ENCODE data around the gene SPEM2.
A peak's percentile ranks its signal among the peaks of the same experiment; 100 is the strongest.

Gene SPEM2

DNA sequence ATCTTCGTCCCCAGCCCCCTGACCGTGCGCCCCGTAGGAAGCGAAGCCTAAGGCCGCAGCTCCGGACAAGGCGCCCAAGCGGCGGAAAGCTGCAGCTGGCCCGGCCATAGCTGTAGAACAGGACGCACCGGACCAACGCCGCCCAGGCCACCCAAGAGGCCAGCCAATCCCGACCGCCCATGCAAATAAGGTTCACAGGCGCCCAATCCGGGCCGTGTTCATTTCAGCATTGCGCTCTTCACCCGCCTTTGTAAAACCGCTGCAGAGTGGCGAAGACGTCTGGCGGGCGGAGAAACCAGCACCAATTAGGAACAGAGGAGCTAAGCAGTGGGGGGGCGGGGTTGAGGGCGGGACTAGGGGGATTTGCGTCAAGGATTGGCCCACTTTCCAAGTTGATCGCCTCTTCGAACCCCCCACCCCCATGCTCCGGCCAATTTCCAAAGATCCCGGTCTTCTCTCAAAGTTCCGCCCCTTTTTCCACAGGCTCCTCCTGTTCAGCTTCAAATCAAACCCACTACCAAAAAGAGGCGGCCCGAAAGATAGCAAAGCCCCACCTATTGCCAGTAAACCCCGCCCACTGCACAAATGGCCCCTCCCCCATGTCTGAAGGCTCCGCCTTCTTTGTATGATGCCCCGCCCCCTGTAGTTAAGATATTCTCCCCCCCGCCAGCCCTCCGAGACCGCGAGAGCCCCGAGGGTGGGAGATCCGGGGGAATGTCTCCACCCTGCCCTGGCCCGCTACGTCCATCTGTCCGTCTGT is 21.3 kb upstream of the SPEM2 start, which contains the start of gene TMEM256:
Gene TMEM256, minus strand, starts transcription at position 121 of the 760 bp plus-strand sequence. Its CDS starts 13 bp downstream, at position 108.
- DNase-seq: peak; percentile 81

DNA sequence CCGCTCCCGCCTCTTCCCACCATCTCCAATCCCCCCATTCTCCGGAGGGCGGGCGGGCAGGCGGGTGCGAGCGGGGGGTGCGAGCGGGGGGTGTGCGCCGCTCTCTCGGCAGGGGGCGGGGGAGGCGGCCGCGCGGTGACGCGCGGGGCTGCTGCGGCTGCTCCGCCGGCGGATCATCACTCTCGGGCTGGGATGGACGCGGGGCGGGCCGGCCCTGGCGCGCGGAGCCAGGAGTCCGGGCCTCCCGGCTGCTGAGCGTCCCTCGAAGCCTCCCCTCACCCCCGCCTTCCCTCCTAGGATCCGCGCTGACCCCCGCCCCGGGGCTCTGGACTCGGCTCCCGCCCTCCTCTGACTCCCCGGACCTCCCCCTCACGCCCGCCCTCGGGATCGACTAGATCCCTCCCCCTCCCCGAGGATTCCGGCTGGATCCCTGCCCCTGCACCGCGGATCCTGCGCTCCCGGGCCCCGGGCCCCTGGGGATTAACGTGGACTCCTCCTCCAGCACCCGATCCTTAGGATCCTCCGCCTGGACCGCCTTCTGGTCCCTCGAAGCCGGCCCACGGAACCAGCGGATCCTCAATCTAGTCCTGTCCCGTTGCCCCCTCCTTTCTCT is 20.6 kb upstream of the SPEM2 start:
- no peak for DNase-seq

DNA sequence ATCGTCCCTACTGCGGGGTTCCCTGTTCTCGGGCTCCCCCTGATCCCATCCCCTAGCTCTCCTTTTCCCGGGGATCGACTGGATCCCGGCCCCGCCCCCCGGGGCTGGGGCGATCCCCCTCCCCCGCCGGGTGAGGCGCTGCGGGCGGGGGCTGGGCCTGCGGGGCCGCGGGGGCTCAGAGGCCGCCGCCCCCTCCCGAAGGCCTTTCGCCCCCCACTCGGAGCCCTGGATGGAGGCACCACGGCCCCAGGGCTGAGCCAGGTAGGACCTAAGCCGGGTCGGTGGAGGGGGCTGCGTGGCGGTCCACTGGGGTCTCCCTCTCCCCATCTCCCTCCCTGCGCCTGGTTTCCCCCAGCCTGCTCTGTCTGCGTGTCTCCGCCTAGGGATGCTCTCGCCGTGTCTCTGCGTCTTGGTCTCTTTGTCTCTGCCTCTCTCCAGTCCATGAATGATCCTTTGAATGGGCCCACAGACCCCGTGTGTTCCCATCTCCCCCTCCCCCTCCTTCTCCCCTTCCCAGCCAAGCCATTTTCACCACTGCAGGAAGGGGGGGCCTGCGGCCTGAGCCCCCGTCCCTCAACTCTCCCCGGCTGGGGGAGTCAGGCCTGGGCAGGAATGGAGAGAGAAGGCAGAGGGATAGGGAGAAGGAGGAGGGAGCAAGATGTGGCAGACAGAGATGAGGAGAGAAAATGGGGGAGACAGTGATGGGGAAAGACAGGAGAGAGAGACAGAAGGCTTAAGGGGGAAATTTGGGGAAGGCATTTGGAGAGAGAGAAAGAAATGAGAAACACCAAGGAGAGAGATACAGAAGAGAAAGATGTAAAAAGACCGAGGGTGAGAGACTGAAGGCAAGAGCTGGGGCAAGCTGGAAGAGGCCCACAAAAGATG is 19.8 kb upstream of the SPEM2 start:
- no peak for DNase-seq

DNA sequence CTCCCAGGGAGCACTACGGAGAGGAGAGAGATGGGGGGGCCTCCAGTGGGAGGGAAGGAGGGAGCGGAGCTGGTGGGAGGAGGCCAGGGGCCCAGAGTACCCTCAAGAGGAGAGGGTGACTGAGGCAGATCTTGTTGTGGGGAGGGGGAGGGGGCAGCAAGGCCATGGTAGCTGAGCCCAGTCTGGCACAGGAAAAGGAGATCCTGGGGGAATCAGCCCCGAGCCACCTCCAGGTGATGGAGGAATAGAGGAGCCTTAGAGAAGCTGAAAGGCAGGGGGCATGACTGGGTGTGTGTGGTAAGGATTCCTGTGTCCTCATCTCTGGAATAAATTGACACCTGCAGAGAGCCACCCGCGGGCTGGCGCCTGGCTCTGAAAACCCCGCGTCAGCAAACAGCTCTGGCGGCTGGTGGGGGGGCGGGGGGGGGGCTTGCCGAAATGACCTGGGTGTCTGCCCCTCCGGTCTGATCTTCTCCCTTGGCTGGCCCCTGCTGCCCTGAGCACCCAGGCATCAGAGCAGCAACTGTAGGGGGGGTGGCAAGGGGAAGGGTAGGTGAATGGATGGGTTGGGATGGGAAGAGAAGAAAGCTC is 19.1 kb upstream of the SPEM2 start:
- DNase-seq: no peak

DNA sequence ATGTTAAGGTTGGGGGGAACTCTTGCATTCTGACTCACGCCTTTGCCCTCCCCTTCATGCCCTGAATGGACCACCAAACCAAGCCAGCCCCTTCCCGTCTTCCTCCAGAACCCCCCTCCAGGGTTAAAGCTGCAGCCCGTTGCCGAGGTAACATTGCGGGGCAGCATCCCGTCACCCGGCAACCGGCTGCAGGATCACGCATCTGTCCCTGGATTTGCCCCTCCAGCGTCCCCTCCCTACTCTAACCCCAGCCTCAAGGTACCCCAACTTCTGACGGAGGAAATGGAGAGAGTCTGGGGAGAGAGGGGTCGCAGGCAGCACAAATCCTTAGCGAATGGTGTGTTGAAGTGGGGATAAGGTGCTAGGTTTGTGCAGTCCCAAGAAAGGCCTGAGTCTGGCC is 18.3 kb upstream of the SPEM2 start:
- no peak for DNase-seq

DNA sequence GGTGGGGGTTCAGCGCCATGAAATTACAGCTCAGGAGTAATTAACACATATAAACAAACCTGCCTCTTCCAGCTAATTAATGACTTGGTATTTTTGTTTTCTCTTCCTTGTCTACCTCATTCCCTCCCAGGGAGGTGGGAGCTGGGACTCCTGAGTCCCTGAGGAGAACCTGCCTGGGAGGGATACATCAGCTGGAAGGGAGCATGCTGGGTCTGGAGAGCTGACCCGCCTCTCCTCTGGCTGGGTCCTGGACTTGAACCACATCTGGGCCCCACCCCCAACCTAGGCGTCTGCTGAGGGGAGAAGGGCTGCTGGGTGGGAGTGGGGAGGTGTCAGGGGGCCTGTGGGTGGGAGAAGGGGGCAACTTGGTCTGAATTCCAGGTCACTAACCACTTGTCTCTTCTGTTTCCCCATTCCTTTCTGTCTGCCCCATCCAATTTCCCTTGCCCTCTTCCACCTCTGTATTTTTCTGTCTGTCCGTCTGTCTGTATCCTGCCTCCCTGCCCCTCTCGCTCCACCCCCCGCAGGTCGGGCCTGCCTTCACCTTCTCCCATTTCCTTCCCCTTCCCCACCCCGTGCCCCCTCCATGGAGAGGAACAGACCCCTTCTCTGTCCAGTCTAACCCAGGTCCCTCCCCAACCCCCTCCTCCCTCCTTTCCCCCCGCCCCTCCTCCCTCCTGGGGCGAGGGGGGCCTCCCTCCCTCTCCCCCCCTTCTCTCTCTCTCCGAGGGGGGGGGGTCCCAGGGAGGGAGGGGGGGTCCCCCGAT is 17.7 kb upstream of the SPEM2 start, which contains the start of gene NLGN2:
Gene NLGN2, plus strand, starts transcription at position 361 of the 767 bp plus-strand sequence. CDS start 411 bp downstream, outside the sequence.
- no peak for DNase-seq

DNA sequence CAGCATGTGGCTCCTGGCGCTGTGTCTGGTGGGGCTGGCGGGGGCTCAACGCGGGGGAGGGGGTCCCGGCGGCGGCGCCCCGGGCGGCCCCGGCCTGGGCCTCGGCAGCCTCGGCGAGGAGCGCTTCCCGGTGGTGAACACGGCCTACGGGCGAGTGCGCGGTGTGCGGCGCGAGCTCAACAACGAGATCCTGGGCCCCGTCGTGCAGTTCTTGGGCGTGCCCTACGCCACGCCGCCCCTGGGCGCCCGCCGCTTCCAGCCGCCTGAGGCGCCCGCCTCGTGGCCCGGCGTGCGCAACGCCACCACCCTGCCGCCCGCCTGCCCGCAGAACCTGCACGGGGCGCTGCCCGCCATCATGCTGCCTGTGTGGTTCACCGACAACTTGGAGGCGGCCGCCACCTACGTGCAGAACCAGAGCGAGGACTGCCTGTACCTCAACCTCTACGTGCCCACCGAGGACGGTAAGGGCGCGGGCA is 17.1 kb upstream of the SPEM2 start:
- no peak for DNase-seq

DNA sequence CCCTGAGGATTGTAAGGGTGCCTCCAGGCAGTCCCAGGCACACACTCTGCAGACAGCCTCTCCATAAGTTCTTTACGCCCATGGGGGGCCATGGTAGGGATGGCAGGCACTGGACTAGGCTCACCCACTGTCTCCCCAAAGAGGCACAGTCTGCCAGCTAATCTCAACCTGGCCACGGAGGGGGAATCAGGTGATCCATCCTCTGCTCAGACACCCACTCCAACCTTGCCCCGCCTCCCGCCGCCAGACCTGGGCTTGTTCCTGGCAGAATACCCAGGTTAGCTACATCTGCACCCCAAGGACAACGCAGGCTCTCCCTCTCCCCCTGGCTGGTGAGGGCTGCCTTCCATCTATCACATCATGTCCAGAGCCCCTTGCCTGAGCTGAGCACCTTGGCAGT is 16.6 kb upstream of the SPEM2 start:
- DNase-seq: no peak

DNA sequence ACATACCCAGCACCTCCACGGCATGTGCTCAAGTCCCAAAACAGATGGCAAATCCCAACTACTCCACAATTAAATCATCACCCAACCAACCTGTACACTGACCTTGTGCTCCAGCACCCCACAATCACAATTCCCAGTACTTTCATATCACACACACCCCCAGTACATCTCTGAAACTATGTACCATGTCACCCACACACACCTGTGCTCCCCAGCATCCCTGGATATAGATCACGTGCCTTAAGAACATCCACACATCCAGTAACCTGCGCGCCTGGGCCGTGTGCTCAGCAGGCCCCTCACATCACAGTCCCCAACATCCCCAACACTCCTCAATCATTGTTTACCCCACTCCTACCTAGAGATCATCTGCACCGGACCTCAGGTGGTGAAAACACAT is 15.7 kb upstream of the SPEM2 start:
- DNase-seq: no peak

DNA sequence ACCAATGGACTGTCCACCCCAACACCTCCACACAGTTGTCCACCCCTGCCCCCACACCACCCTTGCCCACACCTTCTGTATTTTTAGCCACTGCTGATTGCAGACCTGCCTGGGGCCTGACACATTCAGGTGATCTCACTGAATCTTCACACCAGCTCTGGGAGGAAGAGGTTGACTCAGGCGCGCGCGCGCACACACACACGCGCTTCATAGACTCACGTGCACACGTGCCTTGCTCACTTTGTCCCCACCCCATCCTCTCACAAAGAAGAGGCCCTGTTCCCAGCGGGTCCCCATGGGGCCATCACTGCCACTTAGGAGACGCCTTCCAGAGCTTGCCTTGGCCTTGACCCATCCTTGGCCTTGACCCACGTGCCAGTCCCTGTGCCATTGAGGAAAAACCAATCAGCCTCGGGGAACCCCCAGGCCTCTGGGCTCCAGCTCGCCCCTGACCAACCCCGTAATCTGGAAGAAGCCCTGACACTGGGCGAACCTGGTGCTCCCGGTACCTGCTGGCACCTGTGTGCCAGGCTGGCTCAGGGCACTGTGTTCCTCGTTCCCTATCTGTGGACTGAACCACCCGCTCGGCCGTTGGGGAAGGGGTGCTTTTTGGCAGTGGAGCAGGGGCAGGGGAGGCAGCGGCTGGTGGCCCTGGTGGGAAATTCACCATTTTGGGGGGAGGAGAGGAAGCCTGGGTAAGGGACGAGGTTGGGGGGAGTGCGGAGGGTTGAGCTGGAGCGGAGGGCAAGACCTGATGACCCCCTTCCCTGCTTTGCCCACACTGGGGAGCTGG is 14.6 kb upstream of the SPEM2 start:
- DNase-seq: peak; percentile 15

DNA sequence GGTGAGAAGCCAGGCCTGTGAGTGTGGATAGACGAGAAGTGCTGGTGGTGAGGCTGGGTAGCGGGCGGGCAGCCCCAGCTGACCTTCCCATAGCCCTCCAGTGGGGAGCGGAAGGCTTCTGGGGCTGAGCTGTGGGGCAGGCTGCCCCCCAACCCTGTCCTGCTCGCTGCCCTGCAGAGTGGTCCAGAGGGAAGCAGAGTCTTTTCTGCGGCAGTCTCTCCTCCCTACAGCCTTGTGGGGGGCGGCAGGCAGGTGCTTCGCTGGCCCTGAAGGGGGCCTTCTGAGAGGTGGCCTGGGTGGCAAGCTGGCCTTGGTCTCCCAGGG is 14.0 kb upstream of the SPEM2 start:
- DNase-seq: no peak

DNA sequence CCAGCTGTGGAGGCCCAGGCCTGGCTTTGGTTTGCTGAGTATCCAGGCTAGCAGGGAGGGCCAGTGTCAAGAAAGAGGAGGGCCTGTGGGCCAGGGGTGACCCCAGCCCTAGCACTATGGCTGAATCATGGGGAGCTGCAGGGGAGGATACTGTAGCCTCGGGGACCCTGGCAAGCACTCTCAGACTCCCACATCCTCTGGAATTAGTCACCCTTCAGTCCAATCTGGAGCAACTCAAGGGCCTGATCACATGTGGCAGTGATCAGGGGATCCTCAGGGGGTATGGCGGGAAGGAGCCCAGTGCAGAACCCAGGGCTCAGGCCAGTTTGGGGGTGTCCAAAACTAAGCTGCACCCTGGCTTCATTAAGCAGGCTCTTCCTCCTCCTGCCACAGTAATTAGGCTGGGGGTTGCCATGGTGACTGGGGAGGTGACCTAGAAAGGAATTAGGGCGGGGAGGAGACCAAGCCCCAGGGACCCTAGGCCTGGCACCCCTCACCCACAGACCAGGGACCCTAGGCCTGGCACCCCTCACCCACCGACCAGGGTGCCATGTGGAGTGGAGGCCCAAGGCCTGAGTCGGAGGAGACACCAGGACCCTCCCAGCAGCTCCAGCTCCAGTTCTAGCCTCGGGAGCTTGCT is 11.9 kb upstream of the SPEM2 start:
- DNase-seq: no peak

DNA sequence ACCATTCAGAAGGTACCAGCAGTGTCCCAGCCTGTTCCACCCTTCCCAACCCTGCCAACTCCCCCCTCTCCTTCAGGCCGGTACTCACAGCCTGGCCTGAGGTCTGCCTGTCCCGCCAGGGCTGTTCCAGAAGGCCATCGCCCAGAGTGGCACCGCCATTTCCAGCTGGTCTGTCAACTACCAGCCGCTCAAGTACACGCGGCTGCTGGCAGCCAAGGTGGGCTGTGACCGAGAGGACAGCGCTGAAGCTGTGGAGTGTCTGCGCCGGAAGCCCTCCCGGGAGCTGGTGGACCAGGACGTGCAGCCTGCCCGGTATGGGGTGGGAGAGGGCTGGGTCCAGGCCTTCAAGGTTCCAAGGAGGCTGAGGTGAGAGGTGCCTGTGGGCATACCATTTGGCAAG is 10.6 kb upstream of the SPEM2 start:
- no peak for DNase-seq

DNA sequence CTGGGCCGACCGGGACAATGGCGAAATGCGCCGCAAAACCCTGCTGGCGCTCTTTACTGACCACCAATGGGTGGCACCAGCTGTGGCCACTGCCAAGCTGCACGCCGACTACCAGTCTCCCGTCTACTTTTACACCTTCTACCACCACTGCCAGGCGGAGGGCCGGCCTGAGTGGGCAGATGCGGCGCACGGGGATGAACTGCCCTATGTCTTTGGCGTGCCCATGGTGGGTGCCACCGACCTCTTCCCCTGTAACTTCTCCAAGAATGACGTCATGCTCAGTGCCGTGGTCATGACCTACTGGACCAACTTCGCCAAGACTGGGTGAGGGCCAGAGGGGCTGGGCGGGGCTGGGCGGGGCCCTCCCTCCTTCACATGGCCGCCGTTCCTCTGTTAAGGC is 9.6 kb upstream of the SPEM2 start:
- no peak for DNase-seq

DNA sequence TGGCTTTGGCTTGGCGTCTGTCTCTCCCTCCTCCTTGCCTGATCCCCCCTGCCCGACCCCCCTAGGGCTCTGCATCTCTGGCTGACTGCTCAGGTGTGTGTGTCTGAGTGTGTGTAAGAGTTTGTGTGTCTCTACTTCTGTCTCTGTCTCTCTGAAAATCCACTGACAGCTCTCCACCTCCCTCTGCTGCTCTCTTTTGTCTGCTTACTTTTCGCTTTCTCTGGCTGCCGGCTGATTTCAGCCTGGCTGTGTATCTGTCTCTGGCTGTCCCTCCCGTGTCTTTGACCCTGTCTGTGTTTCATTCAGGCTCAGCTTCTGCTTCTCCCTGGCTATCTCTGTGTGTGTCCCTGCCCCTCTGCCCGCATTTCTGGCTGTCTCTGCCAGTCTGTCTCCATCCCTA is 9.1 kb upstream of the SPEM2 start:
- no peak for DNase-seq

DNA sequence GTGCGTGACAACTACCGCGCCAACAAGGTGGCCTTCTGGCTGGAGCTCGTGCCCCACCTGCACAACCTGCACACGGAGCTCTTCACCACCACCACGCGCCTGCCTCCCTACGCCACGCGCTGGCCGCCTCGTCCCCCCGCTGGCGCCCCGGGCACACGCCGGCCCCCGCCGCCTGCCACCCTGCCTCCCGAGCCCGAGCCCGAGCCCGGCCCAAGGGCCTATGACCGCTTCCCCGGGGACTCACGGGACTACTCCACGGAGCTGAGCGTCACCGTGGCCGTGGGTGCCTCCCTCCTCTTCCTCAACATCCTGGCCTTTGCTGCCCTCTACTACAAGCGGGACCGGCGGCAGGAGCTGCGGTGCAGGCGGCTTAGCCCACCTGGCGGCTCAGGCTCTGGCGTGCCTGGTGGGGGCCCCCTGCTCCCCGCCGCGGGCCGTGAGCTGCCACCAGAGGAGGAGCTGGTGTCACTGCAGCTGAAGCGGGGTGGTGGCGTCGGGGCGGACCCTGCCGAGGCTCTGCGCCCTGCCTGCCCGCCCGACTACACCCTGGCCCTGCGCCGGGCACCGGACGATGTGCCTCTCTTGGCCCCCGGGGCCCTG is 8.3 kb upstream of the SPEM2 start:
- DNase-seq: no peak

DNA sequence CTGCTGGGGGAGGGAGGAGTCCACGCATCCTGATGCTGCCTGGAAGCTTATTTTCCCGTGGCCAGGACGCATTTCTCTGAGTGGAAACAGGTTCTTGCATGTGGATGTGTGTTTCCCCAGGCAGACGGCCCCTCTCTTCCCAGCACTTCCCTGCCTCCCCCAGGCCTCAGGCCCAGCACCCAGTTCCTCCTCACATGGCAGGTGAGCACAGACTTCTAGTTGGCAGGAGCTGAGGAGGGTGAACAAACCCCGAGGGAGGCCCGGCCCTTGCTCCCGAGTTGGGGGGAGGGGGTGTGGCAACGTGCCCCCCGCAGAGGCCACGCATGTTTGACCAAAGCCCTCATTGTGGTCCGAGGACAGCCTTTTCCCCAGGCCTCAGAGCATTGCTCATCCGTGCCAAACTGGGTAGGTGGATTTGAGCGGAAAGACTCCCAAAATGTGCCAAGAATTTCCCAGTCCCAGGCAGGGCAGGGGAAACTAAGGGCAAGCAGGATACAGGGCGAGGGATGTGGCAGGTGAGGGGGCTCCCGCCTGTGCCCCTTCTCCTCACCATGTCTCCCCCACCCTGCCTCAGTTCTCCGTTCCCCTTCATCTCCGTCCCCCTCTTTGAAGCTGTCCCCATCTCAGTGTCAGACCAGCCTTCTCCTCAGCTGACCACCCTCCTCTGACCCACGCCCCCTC is 6.8 kb upstream of the SPEM2 start:
- DNase-seq: no peak

DNA sequence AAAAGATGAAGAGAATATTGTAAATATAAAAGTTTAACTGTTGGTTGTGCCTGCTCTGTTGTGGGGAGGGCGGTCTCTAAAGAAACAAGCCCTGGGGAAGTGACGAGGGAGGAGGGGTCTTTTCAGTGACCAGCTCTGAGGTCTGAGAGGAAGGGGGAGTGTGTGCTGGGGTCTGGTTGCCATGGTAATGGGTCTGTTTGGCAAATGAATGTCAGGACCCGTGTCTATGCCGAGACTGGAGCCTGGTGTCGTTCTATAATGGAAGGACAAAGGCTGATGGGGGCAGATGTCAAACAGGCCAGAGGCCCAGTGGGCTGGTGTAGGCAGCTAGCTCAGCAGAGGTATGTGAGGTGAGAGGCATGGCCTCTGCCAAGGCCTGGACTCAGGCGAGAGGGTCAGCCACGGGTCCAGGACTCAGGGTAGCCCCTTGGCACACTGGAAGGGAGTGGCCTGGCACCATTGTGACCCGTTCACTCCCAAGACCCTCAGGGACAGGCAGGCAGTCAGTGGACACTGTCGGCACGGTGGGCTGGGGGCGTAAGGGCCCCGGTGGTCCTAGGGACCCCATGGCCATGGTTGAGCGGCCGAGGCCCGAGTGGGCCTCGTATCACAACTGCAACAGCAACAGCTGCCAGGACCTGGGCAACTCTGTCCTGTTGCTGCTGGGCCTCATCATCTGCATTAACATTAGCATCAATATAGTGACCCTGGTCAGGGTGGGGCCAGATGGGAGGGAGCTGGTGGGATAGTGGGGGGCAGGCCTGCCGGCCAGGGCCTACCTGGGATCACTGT is 5.4 kb upstream of the SPEM2 start, which contains the start of gene SPEM1:
Gene SPEM1, plus strand, starts transcription at position 506 of the 792 bp plus-strand sequence. Its CDS starts 61 bp downstream, at position 567.
- DNase-seq: no peak

DNA sequence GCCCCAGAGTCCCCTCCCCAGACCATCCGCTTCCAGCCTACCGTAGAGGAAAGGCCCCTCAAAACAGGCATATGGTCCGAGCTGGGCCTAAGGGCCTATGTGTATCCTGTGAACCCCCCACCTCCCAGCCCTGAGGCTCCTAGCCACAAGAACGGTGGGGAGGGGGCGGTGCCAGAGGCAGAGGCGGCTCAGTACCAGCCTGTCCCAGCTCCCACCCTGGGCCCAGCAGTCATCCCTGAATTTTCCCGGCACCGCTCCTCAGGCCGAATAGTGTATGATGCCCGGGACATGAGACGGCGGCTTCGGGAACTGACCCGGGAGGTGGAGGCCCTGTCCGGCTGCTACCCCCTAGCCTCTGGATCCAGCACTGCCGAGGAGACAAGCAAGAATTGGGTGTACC is 4.2 kb upstream of the SPEM2 start:
- DNase-seq: no peak

Data from NK-92 treated with Interleukin-12 subunit alpha and Interleukin-12 subunit beta, amount 100 ng/mL, for 24 hours (cell line).